Keratinocyte (primary cell): ENCODE data around the gene IQSEC3. TPM values are rescaled to one million over a fixed set of nuclear protein-coding genes. Genes with fewer than 3 reads are reported as not detected.
A peak's percentile ranks its signal among the peaks of the same experiment; 100 is the strongest.

ENCODE experiments used
- DNase-seq: peaks from one replicate; pipeline ENCODE4 v3.0.0-alpha.2; 2011; ENCODE audit warnings: low read depth, missing footprints, low spot score
- FAIRE-seq: peaks from 2 replicates; lab custom pipeline; 2011; peaks lifted over from hg19 to GRCh38; lab: Jason Lieb, UNC
- H2AFZ ChIP-seq: 2 replicates; pipeline ENCODE4 v1.6.0; 2012; ENCODE audit warnings: low read length, control low read depth, inconsistent platforms; ENCODE audit not compliant: control insufficient read depth
- H3K27ac ChIP-seq: 2 replicates; pipeline ENCODE4 v1.5.1; 2011; ENCODE audit warnings: low read length; ENCODE audit not compliant: control insufficient read depth, insufficient read depth
- H3K27me3 ChIP-seq: 3 replicates; pipeline ENCODE4 v1.6.0; 2011; ENCODE audit warnings: low read length; ENCODE audit not compliant: control insufficient read depth, insufficient read depth; ENCODE audit errors: extremely low read depth
- H3K36me3 ChIP-seq, 2 experiments: 2 replicates in 1 of 2; 3 replicates in 1 of 2; pipeline ENCODE4 v1.5.1; 2011; ENCODE audit warnings: low read length in 2 of 2, mild to moderate bottlenecking in 1 of 2; ENCODE audit not compliant: control insufficient read depth in 2 of 2, insufficient read depth in 2 of 2; ENCODE audit errors: extremely low read depth in 1 of 2
- H3K4me1 ChIP-seq: 3 replicates; pipeline ENCODE4 v1.5.1; 2011; ENCODE audit warnings: low read length; ENCODE audit not compliant: control insufficient read depth, insufficient read depth; ENCODE audit errors: extremely low read depth
- H3K4me2 ChIP-seq: 3 replicates; pipeline ENCODE4 v1.6.0; 2011; ENCODE audit warnings: low read depth, low read length; ENCODE audit not compliant: control insufficient read depth, insufficient read depth; ENCODE audit errors: extremely low read depth
- H3K4me3 ChIP-seq, 3 experiments: fragments of 200-600 bp in 1 of 3; sonication (generic) in 1 of 3; 2 replicates in 2 of 3; 3 replicates in 1 of 3; pipeline ENCODE4 v1.5.1; 2011 to 2016; ENCODE audit warnings: low read length in 3 of 3, mild to moderate bottlenecking in 3 of 3, control low read depth in 2 of 3, inconsistent platforms in 1 of 3, low read depth in 1 of 3, mixed read lengths in 1 of 3, mixed run types in 1 of 3, moderate library complexity in 1 of 3; ENCODE audit not compliant: control insufficient read depth in 2 of 3, insufficient read depth in 2 of 3; ENCODE audit errors: extremely low read depth in 1 of 3
- H3K79me2 ChIP-seq: 2 replicates; pipeline ENCODE4 v1.6.0; 2012; ENCODE audit warnings: low read length; ENCODE audit not compliant: control insufficient read depth, insufficient read depth
- H3K9ac ChIP-seq: 3 replicates; pipeline ENCODE4 v1.6.0; 2011; ENCODE audit warnings: low read length; ENCODE audit not compliant: control insufficient read depth, insufficient read depth; ENCODE audit errors: extremely low read depth
- H3K9me1 ChIP-seq: 3 replicates; pipeline ENCODE4 v1.6.0; 2011; ENCODE audit warnings: low read length; ENCODE audit not compliant: control insufficient read depth, insufficient read depth; ENCODE audit errors: extremely low read depth
- H3K9me3 ChIP-seq: 2 replicates; pipeline ENCODE4 v1.5.1; 2012; ENCODE audit warnings: low read depth, low read length; ENCODE audit not compliant: control insufficient read depth
- H4K20me1 ChIP-seq: 3 replicates; pipeline ENCODE4 v1.6.0; 2011; ENCODE audit warnings: low read length; ENCODE audit not compliant: control insufficient read depth, insufficient read depth; ENCODE audit errors: extremely low read depth
- CTCF ChIP-seq, 3 experiments: IDR thresholded peaks in 1 of 3; conservative IDR thresholded peaks in 1 of 3; optimal IDR thresholded peaks in 1 of 3; 2 replicates in 2 of 3; 3 replicates in 1 of 3; pipeline versions ENCODE3 to v1.5.1; 2011; ENCODE audit warnings: low read length in 3 of 3, mild to moderate bottlenecking in 3 of 3, moderate library complexity in 2 of 3, control low read depth in 1 of 3, inconsistent platforms in 1 of 3; ENCODE audit not compliant: insufficient read depth in 2 of 3; ENCODE audit errors: extremely low read depth in 1 of 3
- EZH2 ChIP-seq: IDR thresholded peaks from one replicate; pipeline ENCODE4 v1.6.1; 2012; ENCODE audit warnings: inconsistent platforms, mild to moderate bottlenecking, low read length, moderate library complexity
- dilution Hi-C: fragments of 300-500 bp; cut with MboI; formaldehyde crosslinking; loops from one replicate; pipeline ENCODE4 v1.7.0; 2020; ENCODE audit warnings: low sequenced_read_pairs; ENCODE audit not compliant: extremely low pct_ligation_motif_present
- polyA plus RNA-seq, 5 experiments: library from polyadenylated mRNA; depleted of rRNA in 3 of 5; stranded (reverse) in 3 of 5; stranded (forward) in 1 of 5; unstranded in 1 of 5; fragments of >200 nt; gene quantifications; 1 replicate in 1 of 5; 2 replicates in 3 of 5; 3 replicates in 1 of 5; pipeline versions ENCODE4 v1.2.1 to v1.2.3, GENCODE V29; 2011 to 2012; ENCODE audit warnings: missing spikeins in 2 of 5, low read depth in 1 of 5, low replicate concordance in 1 of 5

The IQSEC3 gene
- polyA plus RNA-seq, 1 donor (not counting 4 experiments of a cell fraction or from before 2014, with no cell fraction given): not detected

GRCh38 chr12:188910-189621, 122.5 kb downstream of the IQSEC3 start:
- Histone ChIP-seq H3K27ac (no peak overlapping the region), H3K4me3 (peak overlapping the region in 1 of 3 experiments; percentile 18), H3K9ac (no peak overlapping the region), H3K9me1 (no peaks in the 10 kb centered on the region), H3K4me2 (peak overlapping the region; percentile 54), H4K20me1 (no peaks in the 10 kb centered on the region), H3K27me3 (peaks cover 15% of the 10 kb centered on the region), H3K4me1 (no peaks in the 10 kb centered on the region), H3K36me3 (no peaks in the 10 kb centered on the region), H3K9me3 (no peaks in the 10 kb centered on the region), H3K79me2 (no peaks in the 10 kb centered on the region), H2AFZ (peak overlapping the region; percentile 36)
- DNase-seq: no peak
- FAIRE-seq: no peak
- TF ChIP-seq CTCF (optimal IDR thresholded peaks at IDR 0.05 in 1 of 3, IDR thresholded peaks at IDR 0.05 in 1 of 3, conservative IDR thresholded peaks at IDR 0.05 in 1 of 3; ENCODE audit: extremely low read depth in 1 of 3, insufficient read depth in 2 of 3, low read length in 3 of 3) (peak; percentile 45 to 79 (median 79)), EZH2 (no peak)
- dilution Hi-C loops: no loop called here

GRCh38 chr12:189622-189962, 123.0 kb downstream of the IQSEC3 start:
- H3K9me3 ChIP-seq: no peaks in the 10 kb centered on the region
- peaks cover 15% of the 10 kb centered on the region for H3K27me3 ChIP-seq
- DNase-seq (no peak), FAIRE-seq (no peak)
- H3K27ac ChIP-seq: no peak overlapping the region
- H3K9ac ChIP-seq: no peak overlapping the region
- no peak for TF ChIP-seq CTCF (optimal IDR thresholded peaks at IDR 0.05 in 1 of 3, IDR thresholded peaks at IDR 0.05 in 1 of 3, conservative IDR thresholded peaks at IDR 0.05 in 1 of 3; ENCODE audit: extremely low read depth in 1 of 3, insufficient read depth in 2 of 3, low read length in 3 of 3)
- no peak for TF ChIP-seq EZH2
- no peaks in the 10 kb centered on the region for H3K4me1 ChIP-seq
- H2AFZ ChIP-seq: no peak overlapping the region
- no peak overlapping the region for H3K4me3 ChIP-seq
- dilution Hi-C loops: no loop called here
- H3K79me2 ChIP-seq: no peaks in the 10 kb centered on the region
- H3K4me2 ChIP-seq: no peak overlapping the region
- no peaks in the 10 kb centered on the region for H3K36me3 ChIP-seq
- H4K20me1 ChIP-seq: no peaks in the 10 kb centered on the region
- H3K9me1 ChIP-seq: no peaks in the 10 kb centered on the region
